Measurements from ENCODE around the gene REPIN1.

REPIN1 gene
- long read RNA-seq, transcript REPIN1-202 (1 exons, 2,876 nt), result major isoform, 31 of 73 reads
- long read RNA-seq, partial matches to known transcripts, result 0 of 73 reads
- long read RNA-seq, other reads (novel, unspliced or antisense), result 36 of 73 reads

DNA sequence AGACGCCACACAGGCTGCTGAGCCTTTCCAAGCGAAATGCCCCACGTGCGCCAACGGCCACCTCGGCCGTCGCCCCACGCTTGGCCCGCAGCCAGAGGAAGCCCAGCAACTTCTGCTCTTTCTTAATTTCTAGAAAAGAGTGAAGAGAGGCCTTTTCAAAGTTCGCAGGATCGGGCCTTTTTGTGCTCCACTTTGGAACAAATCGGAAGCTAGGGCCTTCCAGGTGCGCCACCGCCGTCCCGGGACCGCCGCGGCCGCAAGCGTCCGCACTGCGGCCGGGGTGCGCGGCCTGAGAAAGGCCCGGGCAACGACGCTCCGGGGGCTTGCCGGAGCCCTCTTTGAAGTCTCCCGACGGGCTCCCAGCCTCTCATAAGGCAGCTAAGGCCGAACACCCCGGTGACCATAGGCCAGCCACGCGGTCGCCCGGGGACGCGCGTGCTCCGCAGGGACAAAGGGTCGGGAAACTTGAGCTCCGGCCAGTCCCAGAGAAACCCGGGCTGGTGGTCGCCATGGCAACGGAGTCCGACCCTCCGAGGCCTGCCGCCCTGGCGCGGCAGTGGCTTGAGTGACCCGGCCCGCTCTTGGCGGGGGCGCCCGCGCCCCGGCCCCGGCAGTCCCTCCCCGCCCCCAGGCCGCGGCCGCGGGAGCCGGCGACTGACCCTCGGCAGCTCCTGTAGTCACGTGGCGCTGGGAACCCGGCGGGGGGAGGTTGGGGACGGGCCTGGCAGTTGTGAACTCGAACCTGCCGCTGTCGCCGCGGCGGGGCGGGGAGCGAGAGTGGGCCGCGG is at the start of gene REPIN1:
TSS of gene REPIN1 (plus strand) at position 727 of the 788 bp plus-strand sequence. CDS start 890 bp downstream, outside the sequence.
- Histone ChIP-seq H3K27ac (replicated peaks) (peak within 1 kb of the TSS; percentile 100), H3K4me3 (replicated peaks; ENCODE audit: insufficient read depth, low read length) (peak within 1 kb of the TSS; percentile 77), H3K27me3 (ENCODE audit: insufficient read depth, poor library complexity, severe bottlenecking) (no peaks in the 10 kb centered on the region)
- TF ChIP-seq SPI1 (IDR thresholded peaks at IDR 0.05; ENCODE audit: borderline replicate concordance, low read depth) (peak; percentile 14; the same call in 1 of the 2 replicates), POLR2AphosphoS5 (IDR thresholded peaks at IDR 0.05; ENCODE audit: low read depth) (peak; percentile 98), GABPA (IDR thresholded peaks at IDR 0.05; ENCODE audit: low read depth) (0 out of 2 replicates have a peak, but pooled peaks have one; percentile 13)
- TF ChIP-seq, protein P1, sequence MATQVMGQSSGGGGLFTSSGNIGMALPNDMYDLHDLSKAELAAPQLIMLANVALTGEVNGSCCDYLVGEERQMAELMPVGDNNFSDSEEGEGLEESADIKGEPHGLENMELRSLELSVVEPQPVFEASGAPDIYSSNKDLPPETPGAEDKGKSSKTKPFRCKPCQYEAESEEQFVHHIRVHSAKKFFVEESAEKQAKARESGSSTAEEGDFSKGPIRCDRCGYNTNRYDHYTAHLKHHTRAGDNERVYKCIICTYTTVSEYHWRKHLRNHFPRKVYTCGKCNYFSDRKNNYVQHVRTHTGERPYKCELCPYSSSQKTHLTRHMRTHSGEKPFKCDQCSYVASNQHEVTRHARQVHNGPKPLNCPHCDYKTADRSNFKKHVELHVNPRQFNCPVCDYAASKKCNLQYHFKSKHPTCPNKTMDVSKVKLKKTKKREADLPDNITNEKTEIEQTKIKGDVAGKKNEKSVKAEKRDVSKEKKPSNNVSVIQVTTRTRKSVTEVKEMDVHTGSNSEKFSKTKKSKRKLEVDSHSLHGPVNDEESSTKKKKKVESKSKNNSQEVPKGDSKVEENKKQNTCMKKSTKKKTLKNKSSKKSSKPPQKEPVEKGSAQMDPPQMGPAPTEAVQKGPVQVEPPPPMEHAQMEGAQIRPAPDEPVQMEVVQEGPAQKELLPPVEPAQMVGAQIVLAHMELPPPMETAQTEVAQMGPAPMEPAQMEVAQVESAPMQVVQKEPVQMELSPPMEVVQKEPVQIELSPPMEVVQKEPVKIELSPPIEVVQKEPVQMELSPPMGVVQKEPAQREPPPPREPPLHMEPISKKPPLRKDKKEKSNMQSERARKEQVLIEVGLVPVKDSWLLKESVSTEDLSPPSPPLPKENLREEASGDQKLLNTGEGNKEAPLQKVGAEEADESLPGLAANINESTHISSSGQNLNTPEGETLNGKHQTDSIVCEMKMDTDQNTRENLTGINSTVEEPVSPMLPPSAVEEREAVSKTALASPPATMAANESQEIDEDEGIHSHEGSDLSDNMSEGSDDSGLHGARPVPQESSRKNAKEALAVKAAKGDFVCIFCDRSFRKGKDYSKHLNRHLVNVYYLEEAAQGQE (IDR thresholded peaks at IDR 0.05; ENCODE audit: insufficient replicate concordance, low read depth), result peak; percentile 30
- TF ChIP-seq, protein P2, sequence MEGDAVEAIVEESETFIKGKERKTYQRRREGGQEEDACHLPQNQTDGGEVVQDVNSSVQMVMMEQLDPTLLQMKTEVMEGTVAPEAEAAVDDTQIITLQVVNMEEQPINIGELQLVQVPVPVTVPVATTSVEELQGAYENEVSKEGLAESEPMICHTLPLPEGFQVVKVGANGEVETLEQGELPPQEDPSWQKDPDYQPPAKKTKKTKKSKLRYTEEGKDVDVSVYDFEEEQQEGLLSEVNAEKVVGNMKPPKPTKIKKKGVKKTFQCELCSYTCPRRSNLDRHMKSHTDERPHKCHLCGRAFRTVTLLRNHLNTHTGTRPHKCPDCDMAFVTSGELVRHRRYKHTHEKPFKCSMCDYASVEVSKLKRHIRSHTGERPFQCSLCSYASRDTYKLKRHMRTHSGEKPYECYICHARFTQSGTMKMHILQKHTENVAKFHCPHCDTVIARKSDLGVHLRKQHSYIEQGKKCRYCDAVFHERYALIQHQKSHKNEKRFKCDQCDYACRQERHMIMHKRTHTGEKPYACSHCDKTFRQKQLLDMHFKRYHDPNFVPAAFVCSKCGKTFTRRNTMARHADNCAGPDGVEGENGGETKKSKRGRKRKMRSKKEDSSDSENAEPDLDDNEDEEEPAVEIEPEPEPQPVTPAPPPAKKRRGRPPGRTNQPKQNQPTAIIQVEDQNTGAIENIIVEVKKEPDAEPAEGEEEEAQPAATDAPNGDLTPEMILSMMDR (IDR thresholded peaks at IDR 0.05; ENCODE audit: insufficient read depth, low read length), result no peak
- peak; percentile 92 to 97 for DNase-seq (ENCODE audit: low read depth in 1 of 2, low spot score in 1 of 2)

DNA sequence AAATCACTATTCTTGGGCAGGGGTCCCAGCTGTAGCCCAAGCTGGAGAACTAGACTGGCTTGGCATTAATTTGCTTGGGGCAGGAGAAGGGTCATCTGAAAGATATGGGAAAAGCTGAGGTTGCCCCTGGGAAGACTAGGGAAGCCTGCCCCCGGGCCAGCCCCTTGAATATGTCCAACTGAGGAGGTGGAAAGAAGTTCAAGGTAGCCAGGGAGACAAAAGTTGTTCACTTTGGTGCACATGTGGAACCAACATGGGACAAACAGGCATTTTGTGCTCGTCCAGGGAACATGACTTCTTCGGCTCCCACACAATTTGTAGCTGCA is 46.9 kb upstream of the REPIN1 start:
- TF ChIP-seq, protein P1 (IDR thresholded peaks at IDR 0.05; ENCODE audit: insufficient replicate concordance, low read depth), result no peak
- TF ChIP-seq, protein P2 (IDR thresholded peaks at IDR 0.05; ENCODE audit: insufficient read depth, low read length), result no peak
- TF ChIP-seq GABPA (IDR thresholded peaks at IDR 0.05; ENCODE audit: low read depth) (no peak), SPI1 (IDR thresholded peaks at IDR 0.05; ENCODE audit: borderline replicate concordance, low read depth) (no peak), POLR2AphosphoS5 (IDR thresholded peaks at IDR 0.05; ENCODE audit: low read depth) (no peak)
- no peak for DNase-seq (ENCODE audit: low read depth in 1 of 2, low spot score in 1 of 2)
- no peak overlapping the region for H3K4me3 ChIP-seq (replicated peaks; ENCODE audit: insufficient read depth, low read length)

DNA sequence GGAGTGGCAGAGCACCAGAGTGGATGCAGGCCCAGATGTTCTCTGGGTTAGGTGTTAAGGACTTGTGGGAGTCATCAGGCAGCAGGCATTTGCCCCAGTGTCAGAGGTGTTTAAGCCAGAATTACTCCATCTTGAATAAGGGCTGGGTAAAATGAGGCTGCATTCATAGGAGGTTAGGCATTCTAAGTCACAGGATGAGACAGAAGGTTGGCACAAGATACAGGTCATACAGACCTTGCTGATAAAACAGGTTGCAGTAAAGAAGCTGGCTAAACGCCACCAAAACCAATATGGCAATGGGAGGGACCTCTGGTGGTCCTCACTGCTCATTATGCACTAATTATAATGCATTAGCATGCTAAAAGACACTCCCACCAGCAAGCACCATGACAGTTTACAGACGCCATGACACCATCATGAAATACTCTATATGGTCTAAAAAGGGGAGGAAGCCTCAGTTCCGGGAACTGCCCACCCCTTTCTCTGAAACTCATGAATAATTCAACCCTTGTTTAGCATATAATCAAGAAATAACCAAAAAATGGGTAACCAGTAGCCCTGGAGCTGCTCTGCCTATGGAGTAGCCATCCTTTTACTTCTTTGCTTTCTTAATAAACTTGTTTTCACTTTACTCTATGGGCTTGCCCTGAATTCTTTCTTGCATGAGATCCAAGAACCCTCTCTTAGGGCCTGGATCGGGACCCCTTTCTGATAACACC is 46.3 kb upstream of the REPIN1 start:
- no peaks in the 10 kb centered on the region for H3K27me3 ChIP-seq (ENCODE audit: insufficient read depth, poor library complexity, severe bottlenecking)
- no peak for TF ChIP-seq POLR2AphosphoS5 (IDR thresholded peaks at IDR 0.05; ENCODE audit: low read depth)
- TF ChIP-seq SPI1 (IDR thresholded peaks at IDR 0.05; ENCODE audit: borderline replicate concordance, low read depth), result no peak
- TF ChIP-seq, protein P2 (IDR thresholded peaks at IDR 0.05; ENCODE audit: insufficient read depth, low read length), result no peak
- no peak for TF ChIP-seq GABPA (IDR thresholded peaks at IDR 0.05; ENCODE audit: low read depth)
- TF ChIP-seq, protein P1 (IDR thresholded peaks at IDR 0.05; ENCODE audit: insufficient replicate concordance, low read depth), result no peak
- H3K4me3 ChIP-seq (replicated peaks; ENCODE audit: insufficient read depth, low read length), result no peak overlapping the region
- no peak for DNase-seq (ENCODE audit: low read depth in 1 of 2, low spot score in 1 of 2)
- no peak overlapping the region for H3K27ac ChIP-seq (replicated peaks)

More for the DNA sequence above, 46.9 kb upstream of the REPIN1 start:
- Histone ChIP-seq H3K27ac (replicated peaks) (no peak overlapping the region), H3K27me3 (ENCODE audit: insufficient read depth, poor library complexity, severe bottlenecking) (no peaks in the 10 kb centered on the region)

Data from HL-60 (cell line).